ENCODE results near the gene OXTR.

OXTR gene

GRCh38 chr3:8767667-8768363, 1.6 kb downstream of the OXTR start:
- H3K27ac ChIP-seq = no peak overlapping the region
- no peak for TF ChIP-seq ZFX (IDR thresholded peaks at IDR 0.05; ENCODE audit: borderline replicate concordance)
- peak; percentile 82 for TF ChIP-seq CTCF (IDR thresholded peaks at IDR 0.05)

- TF ChIP-seq ZFX (IDR thresholded peaks at IDR 0.05; ENCODE audit: borderline replicate concordance) (no peak), CTCF (IDR thresholded peaks at IDR 0.05) (no peak)
- no peak overlapping the region for H3K27ac ChIP-seq
Measured at GRCh38 chr3:8767256-8767666, 2.2 kb downstream of the OXTR start.

GRCh38 chr3:8766148-8766547, 3.3 kb downstream of the OXTR start:
- TF ChIP-seq CTCF (IDR thresholded peaks at IDR 0.05) (no peak), ZFX (IDR thresholded peaks at IDR 0.05; ENCODE audit: borderline replicate concordance) (no peak)
- no peak overlapping the region for H3K27ac ChIP-seq

- no peak overlapping the region for H3K27ac ChIP-seq
- no peak for TF ChIP-seq ZFX (IDR thresholded peaks at IDR 0.05; ENCODE audit: borderline replicate concordance)
- no peak for TF ChIP-seq CTCF (IDR thresholded peaks at IDR 0.05)
Measured at GRCh38 chr3:8765528-8765927, 3.9 kb downstream of the OXTR start.

- no peak overlapping the region for H3K27ac ChIP-seq
- no peak for TF ChIP-seq ZFX (IDR thresholded peaks at IDR 0.05; ENCODE audit: borderline replicate concordance)
- no peak for TF ChIP-seq CTCF (IDR thresholded peaks at IDR 0.05)
Measured at GRCh38 chr3:8764528-8764927, 4.9 kb downstream of the OXTR start.

- TF ChIP-seq ZFX (IDR thresholded peaks at IDR 0.05; ENCODE audit: borderline replicate concordance) (no peak), CTCF (IDR thresholded peaks at IDR 0.05) (no peak)
- no peak overlapping the region for H3K27ac ChIP-seq
Measured at GRCh38 chr3:8762607-8763377, 6.6 kb downstream of the OXTR start.

GRCh38 chr3:8761866-8762265, 7.5 kb downstream of the OXTR start:
- TF ChIP-seq CTCF (IDR thresholded peaks at IDR 0.05) = no peak
- TF ChIP-seq ZFX (IDR thresholded peaks at IDR 0.05; ENCODE audit: borderline replicate concordance) = no peak
- no peak overlapping the region for H3K27ac ChIP-seq

All from 22Rv1 (cell line).